Endothelial cell of umbilical vein (primary cell): ENCODE data around the gene CYBB. TPM values are rescaled to one million over a fixed set of nuclear protein-coding genes. Genes with fewer than 3 reads are reported as not detected.

ENCODE experiments used
- BruUV-seq: library from RNA; stranded (reverse); fragments of 400-500 nt; replicated peaks from 2 replicates; lab custom pipeline; 2021; lab: Mats Ljungman, UMichigan
- CTCF ChIA-PET: fragments of 300-600, 350-600 bp; sonication (Branson Sonifier 250); formaldehyde crosslinking; loops from one replicate; lab custom pipeline; 2021; ENCODE audit warnings: antibody characterized with exemption, inconsistent platforms; lab: Charles Lee
- POLR2A ChIA-PET: fragments of 300-600, 350-600 bp; sonication (Branson Sonifier 250); formaldehyde crosslinking; loops from one replicate; lab custom pipeline; 2021; ENCODE audit warnings: antibody characterized with exemption, inconsistent platforms; lab: Charles Lee
- DNase-seq: peaks from one replicate; pipeline ENCODE4 v3.0.0-alpha.2; 2011; ENCODE audit warnings: low read depth, low spot score
- FAIRE-seq: peaks from 2 replicates; lab custom pipeline; 2011; peaks lifted over from hg19 to GRCh38; lab: Jason Lieb, UNC
- H2AFZ ChIP-seq: 2 replicates; pipeline ENCODE4 v1.6.0; 2012; ENCODE audit warnings: low read depth, low read length, control low read depth, inconsistent platforms
- H3K27ac ChIP-seq: 2 replicates; pipeline ENCODE4 v1.5.1; 2011; ENCODE audit warnings: low read depth, mild to moderate bottlenecking, control low read depth, low read length, moderate library complexity; ENCODE audit not compliant: insufficient read depth
- H3K27me3 ChIP-seq, 2 experiments: 2 replicates each; pipeline versions ENCODE4 v1.6.0 to v1.6.1; 2011; ENCODE audit warnings: low read length in 2 of 2, mixed read lengths in 1 of 2; ENCODE audit not compliant: control insufficient read depth in 2 of 2, insufficient read depth in 2 of 2
- H3K36me3 ChIP-seq, 2 experiments: 2 replicates in 1 of 2; 3 replicates in 1 of 2; pipeline ENCODE4 v1.5.1; 2011; ENCODE audit warnings: low read length in 2 of 2, mild to moderate bottlenecking in 1 of 2, moderate library complexity in 1 of 2; ENCODE audit not compliant: control insufficient read depth in 2 of 2, insufficient read depth in 2 of 2; ENCODE audit errors: extremely low read depth in 1 of 2
- H3K4me1 ChIP-seq: 3 replicates; pipeline ENCODE4 v1.5.1; 2011; ENCODE audit warnings: mild to moderate bottlenecking, low read length; ENCODE audit not compliant: control insufficient read depth, insufficient read depth; ENCODE audit errors: extremely low read depth
- H3K4me2 ChIP-seq: 2 replicates; pipeline ENCODE4 v1.6.1; 2011; ENCODE audit warnings: low read length, control low read depth, mixed read lengths; ENCODE audit not compliant: insufficient read depth
- H3K4me3 ChIP-seq, 3 experiments: fragments of 200-600 bp in 1 of 3; sonication (generic), shearing (Covaris generic) in 1 of 3; replicated peaks in 1 of 3; 2 replicates each; pipeline ENCODE4 v1.5.1; 2011 to 2016; ENCODE audit warnings: control low read depth in 3 of 3, low read length in 3 of 3, mild to moderate bottlenecking in 2 of 3, inconsistent platforms in 1 of 3, low read depth in 1 of 3, moderate library complexity in 1 of 3; ENCODE audit not compliant: insufficient read depth in 1 of 3
- H3K79me2 ChIP-seq: 2 replicates; pipeline ENCODE4 v1.6.0; 2012; ENCODE audit warnings: low read length, inconsistent platforms; ENCODE audit not compliant: control insufficient read depth, insufficient read depth
- H3K9ac ChIP-seq: replicated peaks from 2 replicates; pipeline ENCODE3; 2011; ENCODE audit warnings: low read length, control low read depth; ENCODE audit not compliant: insufficient read depth; ENCODE audit errors: extremely low read depth
- H3K9me1 ChIP-seq: replicated peaks from 3 replicates; pipeline ENCODE4 v1.6.0; 2011; ENCODE audit warnings: mild to moderate bottlenecking, low read length; ENCODE audit not compliant: control insufficient read depth, insufficient read depth; ENCODE audit errors: extremely low read depth
- H3K9me3 ChIP-seq: replicated peaks from 2 replicates; pipeline ENCODE4 v1.5.1; 2012; ENCODE audit warnings: low read length, inconsistent platforms; ENCODE audit not compliant: control insufficient read depth, insufficient read depth
- H4K20me1 ChIP-seq: replicated peaks from 2 replicates; pipeline ENCODE3; 2011; ENCODE audit warnings: mild to moderate bottlenecking, low read length; ENCODE audit not compliant: control insufficient read depth, insufficient read depth; ENCODE audit errors: extremely low read depth
- CTCF ChIP-seq, 2 donors: IDR thresholded peaks; 1 replicate in 1 of 2; 2 replicates in 1 of 2; pipeline ENCODE4 v1.5.1; 2011; ENCODE audit warnings: low read length in 2 of 2, mild to moderate bottlenecking in 2 of 2, moderate library complexity in 2 of 2, control low read depth in 1 of 2, inconsistent platforms in 1 of 2, low read depth in 1 of 2; ENCODE audit not compliant: insufficient read depth in 1 of 2; ENCODE audit errors: extremely low read depth in 1 of 2
- EZH2 ChIP-seq: IDR thresholded peaks from 2 replicates; pipeline ENCODE4 v1.6.1; 2012; ENCODE audit warnings: borderline replicate concordance, low read depth, mild to moderate bottlenecking, moderate library complexity, low read length, inconsistent platforms; ENCODE audit not compliant: severe bottlenecking
- FOS ChIP-seq: IDR thresholded peaks from 2 replicates; pipeline ENCODE4 v1.6.1; 2011; ENCODE audit warnings: mild to moderate bottlenecking, low read length, moderate library complexity, borderline replicate concordance; ENCODE audit not compliant: insufficient read depth
- GATA2 ChIP-seq: IDR thresholded peaks from 2 replicates; pipeline ENCODE4 v1.7.0; 2011; ENCODE audit warnings: low read depth, mild to moderate bottlenecking, moderate library complexity, mixed read lengths, low read length; ENCODE audit not compliant: insufficient read length, insufficient read depth
- JUN ChIP-seq: IDR thresholded peaks from 2 replicates; pipeline ENCODE4 v1.6.1; 2011; ENCODE audit warnings: borderline replicate concordance, low read depth; ENCODE audit not compliant: insufficient read length, insufficient read depth
- MAX ChIP-seq: IDR thresholded peaks from 2 replicates; pipeline ENCODE4 v1.6.1; 2011; ENCODE audit not compliant: insufficient read depth, insufficient read length
- MYC ChIP-seq: IDR thresholded peaks from one replicate; pipeline ENCODE4 v1.6.1; 2011; ENCODE audit warnings: mild to moderate bottlenecking, low read depth, low read length
- POLR2A ChIP-seq: IDR thresholded peaks from 2 replicates; pipeline ENCODE4 v1.6.1; 2012; ENCODE audit warnings: low read depth, mild to moderate bottlenecking, control low read depth, low read length
- POLR2AphosphoS5 ChIP-seq: IDR thresholded peaks from 2 replicates; pipeline ENCODE4 v1.6.1; 2012; ENCODE audit warnings: low read depth, mild to moderate bottlenecking, control low read depth, low read length, moderate library complexity; ENCODE audit not compliant: insufficient read depth
- dilution Hi-C: fragments of 300-500 bp; cut with MboI; formaldehyde crosslinking; loops from one replicate; pipeline ENCODE4 v1.15.0; 2019; ENCODE audit warnings: low sequenced_read_pairs; ENCODE audit not compliant: extremely low pct_ligation_motif_present
- intact Hi-C: fragments of 100-400 bp; cut with micrococcal nuclease; formaldehyde crosslinking; loops from one replicate; pipeline ENCODE4 v1.10.0; 2022
- polyA plus RNA-seq, 4 experiments: library from polyadenylated mRNA; depleted of rRNA in 3 of 4; stranded (reverse) in 3 of 4; unstranded in 1 of 4; fragments of >200 nt; gene quantifications; 2 replicates each; pipeline versions ENCODE4 v1.2.1 to v1.2.3, GENCODE V29; 2011 to 2012; ENCODE audit warnings: missing spikeins in 1 of 4
- total RNA-seq: library from RNA; stranded (reverse); gene quantifications from 2 replicates; pipeline ENCODE4 v1.2.3, GENCODE V29; 2021

Gene CYBB
- total and polyA plus RNA-seq, 2 donors (not counting 3 experiments of a cell fraction or from before 2014, with no cell fraction given) = not detected

- dilution Hi-C loops = no loop called here
Measured at GRCh38 chrX:37818031-37818430, 38.2 kb downstream of the CYBB start.

More at GRCh38 chrX:37818031-37818430, 38.2 kb downstream of the CYBB start:
- Histone ChIP-seq H3K4me1 (no peaks in the 10 kb centered on the region), H3K27ac (no peak overlapping the region), H3K9ac (no peak overlapping the region), H3K4me2 (no peak overlapping the region), H3K36me3 (no peaks in the 10 kb centered on the region), H3K27me3 (peaks cover 0 to 6% of the 10 kb centered on the region in 2 experiments), H2AFZ (no peak overlapping the region), H3K4me3 (no peak overlapping the region), H4K20me1 (no peaks in the 10 kb centered on the region), H3K9me3 (no peaks in the 10 kb centered on the region), H3K9me1 (no peaks in the 10 kb centered on the region), H3K79me2 (no peaks in the 10 kb centered on the region)
- peak; percentile 68 for FAIRE-seq
- TF ChIP-seq EZH2 (no peak), MYC (no peak), CTCF (IDR thresholded peaks at IDR 0.05; ENCODE audit: extremely low read depth in 1 of 2, insufficient read depth in 1 of 2, low read depth in 1 of 2, low read length in 2 of 2) (no peak), GATA2 (no peak), POLR2A (no peak), FOS (no peak), POLR2AphosphoS5 (no peak), JUN (no peak), MAX (no peak)
- no peak for DNase-seq
- BruUV-seq = no TSS peak
- ChIA-PET CTCF (no interaction called here), POLR2A (no interaction called here)
- intact Hi-C loops = no loop called here
